HepG2 (cell line): ENCODE data around the gene ZNF620. TPM values are rescaled to one million over a fixed set of nuclear protein-coding genes. Genes with fewer than 3 reads are reported as not detected.

Experiments
- ATAC-seq: fragments of 200-7000 bp; cut with Tn5 transposase; 3 replicates; pipeline ENCODE4 v1.9.1; 2020; ENCODE audit warnings: mild to moderate bottlenecking, moderate library complexity
- BruUV-seq: library from RNA; stranded (reverse); fragments of 400-500 nt; replicated peaks from 2 replicates; lab custom pipeline; 2021; lab: Mats Ljungman, UMichigan
- CTCF ChIA-PET: fragments of 300-600 bp; formaldehyde crosslinking; extraction: SDS; loops from one replicate; lab custom pipeline; 2021; ENCODE audit warnings: low total read pairs, inconsistent platforms, low intra/inter-chr PET ratio; lab: Yijun Ruan, JAX
- POLR2A ChIA-PET: fragments of 350-600 bp; sonication (Branson Sonifier 250); formaldehyde crosslinking; loops from one replicate; lab custom pipeline; 2020; ENCODE audit warnings: antibody characterized with exemption, inconsistent platforms; lab: Yijun Ruan, JAX
- DNase-seq: peaks from one replicate; pipeline ENCODE4 v3.0.0-alpha.2; 2015; ENCODE audit warnings: low spot score
- FAIRE-seq: peaks from 3 replicates; lab custom pipeline; 2011; peaks lifted over from hg19 to GRCh38; lab: Jason Lieb, UNC
- H2AFZ ChIP-seq: one replicate; pipeline ENCODE4 v1.6.1; 2011; ENCODE audit warnings: low read length, inconsistent platforms
- H3K27ac ChIP-seq: fragments of 300-600 bp; 3 replicates; pipeline ENCODE4 v1.8.0; 2011; ENCODE audit warnings: mixed run types, mild to moderate bottlenecking, mixed read lengths, low read length, inconsistent platforms; ENCODE audit not compliant: insufficient read depth; ENCODE audit errors: extremely low read length
- H3K27me3 ChIP-seq, 2 experiments: fragments of 200-600 bp in 1 of 2; 2 replicates in 1 of 2; 3 replicates in 1 of 2; pipeline versions ENCODE4 v1.6.0 to v1.8.0; 2011; ENCODE audit warnings: low read length in 2 of 2, mild to moderate bottlenecking in 2 of 2, moderate library complexity in 2 of 2, inconsistent platforms in 1 of 2; ENCODE audit not compliant: insufficient read depth in 2 of 2, control insufficient read depth in 1 of 2
- H3K36me3 ChIP-seq, 2 experiments: fragments of 200-600 bp in 1 of 2; replicated peaks in 1 of 2; 2 replicates in 1 of 2; 3 replicates in 1 of 2; pipeline versions ENCODE4 v1.5.1 to v1.8.0; 2011; ENCODE audit warnings: low read length in 2 of 2, inconsistent platforms in 1 of 2; ENCODE audit not compliant: insufficient read depth in 2 of 2, control insufficient read depth in 1 of 2
- H3K4me1 ChIP-seq: 2 replicates; pipeline ENCODE4 v1.5.1; 2012; ENCODE audit warnings: low read length, inconsistent platforms; ENCODE audit not compliant: insufficient read depth
- H3K4me2 ChIP-seq: 2 replicates; pipeline ENCODE4 v1.6.0; 2011; ENCODE audit warnings: low read depth, low read length, inconsistent platforms
- H3K4me3 ChIP-seq, 3 experiments: fragments of 200-600 bp in 1 of 3; sonication (generic), shearing (Covaris generic) in 1 of 3; replicated peaks in 1 of 3; 2 replicates each; pipeline ENCODE4 v1.5.1; 2011 to 2016; ENCODE audit warnings: low read length in 3 of 3, inconsistent platforms in 2 of 3, low read depth in 2 of 3, mild to moderate bottlenecking in 2 of 3, control low read depth in 1 of 3, mixed read lengths in 1 of 3; ENCODE audit not compliant: insufficient read depth in 1 of 3
- H3K79me2 ChIP-seq: one replicate; pipeline ENCODE4 v1.6.1; 2011; ENCODE audit warnings: low read length, inconsistent platforms; ENCODE audit not compliant: insufficient read depth
- H3K9ac ChIP-seq: 2 replicates; pipeline ENCODE4 v1.6.0; 2011; ENCODE audit warnings: mild to moderate bottlenecking, low read depth, low read length, inconsistent platforms; ENCODE audit not compliant: insufficient read depth
- H3K9me3 ChIP-seq: 2 replicates; pipeline ENCODE4 v1.5.1; 2012; ENCODE audit warnings: mild to moderate bottlenecking, low read length
- H4K20me1 ChIP-seq: 2 replicates; pipeline ENCODE4 v1.6.0; 2011; ENCODE audit warnings: inconsistent platforms, mild to moderate bottlenecking, low read length, moderate library complexity; ENCODE audit not compliant: insufficient read depth
- ARID3A ChIP-seq: IDR thresholded peaks from 2 replicates; pipeline ENCODE4 v1.6.1; 2012; ENCODE audit warnings: low read depth, low read length, improper control_type of control experiment
- BRCA1 ChIP-seq: sonication (generic); formaldehyde crosslinking; IDR thresholded peaks from 2 replicates; pipeline ENCODE4 v1.4.0; 2020; ENCODE audit warnings: missing genetic modification reagents
- BRD4 ChIP-seq: sonication (generic); formaldehyde crosslinking; IDR thresholded peaks from 2 replicates; pipeline ENCODE4 v1.4.0; 2020; ENCODE audit warnings: missing genetic modification reagents
- CBX2 ChIP-seq, 2 experiments: fragments of 200-600 bp in 1 of 2; sonication (generic); formaldehyde crosslinking in 1 of 2; IDR thresholded peaks; 2 replicates each; pipeline versions ENCODE4 v1.7.0 to v1.8.1; 2018 to 2022; ENCODE audit warnings: low read depth in 2 of 2, low read length in 1 of 2, mild to moderate bottlenecking in 1 of 2, missing genetic modification reagents in 1 of 2
- HNF4G ChIP-seq, 2 experiments: sonication (generic) in 1 of 2; formaldehyde crosslinking in 1 of 2; IDR thresholded peaks; 2 replicates each; pipeline versions ENCODE4 v1.4.0 to v1.6.1; 2011 to 2020; ENCODE audit warnings: borderline replicate concordance in 2 of 2, low read depth in 2 of 2, mild to moderate bottlenecking in 2 of 2, low read length in 1 of 2, missing genetic modification reagents in 1 of 2, moderate library complexity in 1 of 2
- IRF2 ChIP-seq: IDR thresholded peaks from 2 replicates; pipeline ENCODE4 v1.6.1; 2018; ENCODE audit warnings: missing genetic modification reagents, missing compliant biosample characterization
- MLLT10 ChIP-seq: sonication (generic); formaldehyde crosslinking; IDR thresholded peaks from 2 replicates; pipeline ENCODE4 v1.4.0; 2020; ENCODE audit warnings: missing genetic modification reagents
- NFE2L2 ChIP-seq: fragments of 150-350 bp; IDR thresholded peaks from 2 replicates; pipeline ENCODE4 v1.6.1; 2014; ENCODE audit warnings: low read length
- NR2F6 ChIP-seq, 2 experiments: IDR thresholded peaks; 2 replicates each; pipeline ENCODE4 v1.6.1; 2016; ENCODE audit warnings: antibody characterized with exemption in 1 of 2, mild to moderate bottlenecking in 1 of 2
- NRL ChIP-seq: sonication (generic); formaldehyde crosslinking; IDR thresholded peaks from 2 replicates; pipeline ENCODE4 v1.5.0; 2020; ENCODE audit warnings: missing genetic modification reagents, mild to moderate bottlenecking, moderate library complexity, borderline replicate concordance
- PLRG1 ChIP-seq: fragments of 450-650 bp; conservative IDR thresholded peaks from 2 replicates; pipeline ENCODE4 v1.6.1; 2016
- POLR2AphosphoS2 ChIP-seq: IDR thresholded peaks from 2 replicates; pipeline ENCODE4 v1.6.1; 2011; ENCODE audit warnings: low read depth, low read length, improper control_type of control experiment
- SALL1 ChIP-seq: sonication (generic); formaldehyde crosslinking; IDR thresholded peaks from 2 replicates; pipeline ENCODE4 v1.8.0; 2022; ENCODE audit warnings: mild to moderate bottlenecking, missing genetic modification reagents
- SRY ChIP-seq: sonication (generic); formaldehyde crosslinking; IDR thresholded peaks from 2 replicates; pipeline ENCODE4 v1.8.0; 2022; ENCODE audit warnings: mild to moderate bottlenecking, missing genetic modification reagents
- TGIF2 ChIP-seq: IDR thresholded peaks from 2 replicates; pipeline ENCODE4 v1.6.1; 2016; ENCODE audit warnings: control low read depth, missing compliant biosample characterization
- ZNF572 ChIP-seq: sonication (generic); formaldehyde crosslinking; IDR thresholded peaks from 2 replicates; pipeline ENCODE4 v1.5.1; 2020; ENCODE audit warnings: mild to moderate bottlenecking, missing genetic modification reagents
- ZNF589 ChIP-seq: sonication (generic); formaldehyde crosslinking; conservative IDR thresholded peaks from 2 replicates; pipeline ENCODE4 v1.8.0; 2022; ENCODE audit warnings: mild to moderate bottlenecking, moderate library complexity, missing genetic modification reagents
- ZNF652 ChIP-seq: IDR thresholded peaks from 2 replicates; pipeline ENCODE4 v1.6.1; 2016; ENCODE audit warnings: low read depth, borderline replicate concordance
- ZNF709 ChIP-seq: sonication (generic); formaldehyde crosslinking; IDR thresholded peaks from 2 replicates; pipeline ENCODE4 v1.5.0; 2020; ENCODE audit warnings: mild to moderate bottlenecking, missing genetic modification reagents
- ZNF781 ChIP-seq: sonication (generic); formaldehyde crosslinking; IDR thresholded peaks from 2 replicates; pipeline ENCODE4 v1.5.1; 2020; ENCODE audit warnings: borderline replicate concordance, mild to moderate bottlenecking, missing genetic modification reagents; ENCODE audit errors: not compliant biosample characterization
- WGBS: methylation state at CpG from one replicate; pipeline ENCODE4 v1.1.6; 2017; ENCODE audit warnings: low lambda C conversion rate; 5-methylcytosine and 5-hydroxymethylcytosine counted together
- in situ Hi-C: cut with HindIII; loops from 2 replicates; pipeline ENCODE4 v1.10.0; 2017; ENCODE audit warnings: low pct_unique_long_range_greater_than_20kb; ENCODE audit not compliant: extremely low pct_ligation_motif_present
- intact Hi-C: fragments of 100-400 bp; cut with micrococcal nuclease; formaldehyde crosslinking; loops from one replicate; pipeline ENCODE4 v1.10.0; 2022; ENCODE audit not compliant: unreplicated experiment
- polyA plus RNA-seq, 8 experiments: library from polyadenylated mRNA; depleted of rRNA in 3 of 8; stranded (reverse) in 7 of 8; unstranded in 1 of 8; fragments of >200 nt; fragmentation: Illumina TruSeq in 4 of 8; extraction: Trizol in 4 of 8; gene quantifications; 2 replicates each; pipeline versions ENCODE4 v1.2.1 to v1.2.3, GENCODE V29; 2011 to 2016; ENCODE audit warnings: low read depth in 4 of 8, missing spikeins in 1 of 8, mixed read lengths in 1 of 8; ENCODE audit not compliant: insufficient read depth in 1 of 8
- total RNA-seq, 5 experiments: library from RNA; depleted of rRNA; stranded (reverse); fragments of >200 nt; fragmentation: Illumina TruSeq; extraction: Trizol; gene quantifications; 2 replicates each; pipeline ENCODE4 v1.2.3, GENCODE V29; 2016; ENCODE audit warnings: low read depth in 1 of 5
- TF ChIP-seq, protein P1 (sequence below): sonication (generic); formaldehyde crosslinking; IDR thresholded peaks from 2 replicates; pipeline ENCODE4 v1.4.0; 2020; ENCODE audit warnings: mild to moderate bottlenecking, low read depth, missing genetic modification reagents

Gene ZNF620
- total and polyA plus RNA-seq, 2 of the 13 experiments (the other 11 are each of a cell fraction or from before 2014, with no cell fraction given): 2.3 to 12.2 TPM

DNA sequence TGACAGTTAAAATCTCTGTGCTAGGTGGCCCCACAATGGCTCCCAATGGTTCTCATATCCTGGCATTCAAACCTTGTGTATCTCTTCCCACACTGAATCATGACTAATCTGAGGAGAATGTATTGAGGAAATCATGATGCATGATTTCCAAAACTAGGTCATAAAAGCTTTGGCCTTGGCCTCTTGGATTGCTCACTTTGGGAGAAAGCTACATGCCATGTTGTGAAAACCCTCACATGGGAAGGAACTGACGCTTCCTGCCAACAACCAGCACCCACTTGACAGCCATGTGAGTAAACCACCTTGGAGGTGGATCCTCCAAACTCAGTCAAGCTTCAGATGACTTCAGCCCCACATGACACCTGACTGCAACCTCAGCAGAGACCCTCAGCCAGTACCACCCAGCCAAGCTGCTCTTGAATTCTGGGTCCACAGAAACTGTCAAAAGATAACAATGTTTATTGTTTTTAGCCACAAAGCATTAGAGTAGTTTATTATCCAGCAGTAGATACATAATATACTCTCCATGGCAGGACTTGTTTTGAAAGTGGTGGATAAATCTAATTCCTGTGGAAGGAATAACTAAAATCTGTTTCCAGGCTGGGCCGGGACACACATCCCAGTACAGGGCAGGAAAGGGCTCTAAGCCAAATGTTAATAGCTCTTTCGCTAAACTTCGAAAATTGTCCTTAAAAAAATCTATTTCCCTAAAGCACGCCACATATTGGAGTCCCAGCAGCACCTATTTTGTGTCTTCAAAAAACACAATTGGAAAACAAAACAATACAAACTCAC lies 1.0 kb upstream of the ZNF620 start:
- in situ Hi-C loops (no loop called here), intact Hi-C loops (loop anchor here (1.0 to 5.0 kb wide), 4 partner anchors 19 to 178 kb away; partner anchors contain the start of genes RPL14, ZNF619 and ZNF621)
- Histone ChIP-seq H3K4me3 (peak overlapping the region in 1 of 3 experiments; percentile 75; a peak in 1 of 6 replicates), H3K9ac (no peak overlapping the region), H3K9me3 (no peaks in the 10 kb centered on the region), H3K79me2 (peaks cover 15% of the 10 kb centered on the region), H3K36me3 (peaks cover 3 to 7% of the 10 kb centered on the region in 2 experiments; a peak in 2 of 5 replicates), H3K4me2 (peak overlapping the region; percentile 83), H4K20me1 (no peaks in the 10 kb centered on the region), H3K27me3 (no peaks in the 10 kb centered on the region; a peak in 1 of 5 replicates), H3K27ac (no peak overlapping the region), H3K4me1 (peaks cover 22% of the 10 kb centered on the region), H2AFZ (no peak overlapping the region)
- FAIRE-seq (no peak), ATAC-seq (no peak), DNase-seq (peak; percentile 76)
- POLR2A ChIA-PET: interaction anchor here (1.0 to 3.3 kb wide), 10 partner anchors 8 to 694 kb away, joined by 3 to 119 read pairs (median 16); partner anchors contain the start of genes CTNNB1, RPL14, ZNF619 and ZNF621
- WGBS: 84% methylated on average over 5 of the region's 5 CpGs
- BruUV-seq: no TSS peak
- CTCF ChIA-PET: no interaction called here
- TF ChIP-seq CBX2 (IDR thresholded peaks at IDR 0.05; ENCODE audit: low read depth, low read length) (no peak), CBX2 (CRISPR knock-in tag; IDR thresholded peaks at IDR 0.05; ENCODE audit: low read depth) (no peak), ZNF781 (no peak), HNF4G (IDR thresholded peaks at IDR 0.05; ENCODE audit: borderline replicate concordance, low read depth, low read length) (no peak), HNF4G (CRISPR knock-in tag; IDR thresholded peaks at IDR 0.05; ENCODE audit: borderline replicate concordance, low read depth) (no peak), IRF2 (CRISPR knock-in tag) (no peak), PLRG1 (no peak), ZNF589 (CRISPR knock-in tag) (no peak), BRD4 (CRISPR knock-in tag) (no peak), NR2F6 (IDR thresholded peaks at IDR 0.05) (no peak; the same call in 1 of the 2 replicates), NR2F6 (CRISPR knock-in tag; IDR thresholded peaks at IDR 0.05) (no peak), POLR2AphosphoS2 (no peak), SALL1 (no peak), NRL (CRISPR knock-in tag) (no peak), BRCA1 (no peak), ZNF572 (no peak), ZNF709 (CRISPR knock-in tag) (no peak), ARID3A (peak; percentile 56; the same call in 1 of the 2 replicates), ZNF652 (CRISPR knock-in tag) (no peak), SRY (CRISPR knock-in tag) (no peak), NFE2L2 (no peak), MLLT10 (no peak), TGIF2 (CRISPR knock-in tag) (no peak)
- TF ChIP-seq, protein P1, sequence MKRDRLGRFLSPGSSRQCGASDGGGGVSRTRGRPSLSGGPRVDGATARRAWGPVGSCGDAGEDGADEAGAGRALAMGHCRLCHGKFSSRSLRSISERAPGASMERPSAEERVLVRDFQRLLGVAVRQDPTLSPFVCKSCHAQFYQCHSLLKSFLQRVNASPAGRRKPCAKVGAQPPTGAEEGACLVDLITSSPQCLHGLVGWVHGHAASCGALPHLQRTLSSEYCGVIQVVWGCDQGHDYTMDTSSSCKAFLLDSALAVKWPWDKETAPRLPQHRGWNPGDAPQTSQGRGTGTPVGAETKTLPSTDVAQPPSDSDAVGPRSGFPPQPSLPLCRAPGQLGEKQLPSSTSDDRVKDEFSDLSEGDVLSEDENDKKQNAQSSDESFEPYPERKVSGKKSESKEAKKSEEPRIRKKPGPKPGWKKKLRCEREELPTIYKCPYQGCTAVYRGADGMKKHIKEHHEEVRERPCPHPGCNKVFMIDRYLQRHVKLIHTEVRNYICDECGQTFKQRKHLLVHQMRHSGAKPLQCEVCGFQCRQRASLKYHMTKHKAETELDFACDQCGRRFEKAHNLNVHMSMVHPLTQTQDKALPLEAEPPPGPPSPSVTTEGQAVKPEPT (CRISPR knock-in tag): no peak
